SH-SY5Y (cell line): ENCODE data around the gene OR3A1.

Experiments used
- GATA2 ChIP-seq: IDR thresholded peaks from 2 replicates; pipeline ENCODE4 v1.6.1; 2011; ENCODE audit warnings: mild to moderate bottlenecking, low read depth, low read length
- GATA3 ChIP-seq: IDR thresholded peaks from 2 replicates; pipeline ENCODE4 v1.6.1; 2011; ENCODE audit warnings: low read depth, mild to moderate bottlenecking, low read length, moderate library complexity

DNA sequence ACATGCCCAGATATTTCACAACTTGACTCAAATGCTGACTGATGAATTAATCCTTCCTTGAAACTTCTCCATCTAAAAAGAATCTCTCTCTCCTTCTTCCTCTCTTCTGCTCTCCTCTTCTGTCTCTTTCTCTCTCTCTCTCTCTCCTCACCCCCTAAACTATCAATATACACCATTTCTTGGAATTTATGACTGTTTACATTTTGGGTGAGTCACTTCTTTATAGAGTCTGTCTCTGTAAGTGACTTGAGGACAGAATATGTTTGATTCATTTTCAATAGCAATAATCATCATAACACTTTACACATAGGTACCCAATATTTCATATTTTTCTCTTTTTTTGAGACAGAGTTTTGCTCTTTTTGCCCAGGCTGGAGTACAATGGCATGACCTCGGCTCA is 15.3 kb downstream of the OR3A1 start:
- TF ChIP-seq GATA2 (no peak), GATA3 (no peak)
